Measurements from ENCODE around the gene NRCAM. TPM values are rescaled to one million over a fixed set of nuclear protein-coding genes. Genes with fewer than 3 reads are reported as not detected.

Gene NRCAM
- total RNA-seq, 2 experiments from 2014 or later: 3.4 to 7.0 TPM

DNA sequence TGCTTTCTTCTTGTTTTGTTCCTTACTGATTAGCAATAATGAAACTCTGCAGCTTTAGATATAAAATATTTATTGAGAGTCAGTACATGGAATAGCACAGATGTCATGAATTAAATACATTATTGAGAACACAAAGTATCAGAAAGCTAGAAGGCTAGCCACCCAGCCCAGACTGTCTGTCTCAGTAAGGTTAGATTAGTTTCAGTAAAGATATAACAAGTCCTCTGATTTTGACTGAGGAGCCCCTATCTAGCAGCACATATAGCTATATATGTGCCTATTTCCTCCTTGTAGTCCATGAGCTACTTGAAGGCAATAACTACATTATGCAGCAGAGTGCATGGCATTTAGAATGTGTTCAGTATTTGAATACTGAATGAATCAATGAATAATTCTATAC, 81.3 kb downstream of the NRCAM start:
- TF ChIP-seq, protein P1, sequence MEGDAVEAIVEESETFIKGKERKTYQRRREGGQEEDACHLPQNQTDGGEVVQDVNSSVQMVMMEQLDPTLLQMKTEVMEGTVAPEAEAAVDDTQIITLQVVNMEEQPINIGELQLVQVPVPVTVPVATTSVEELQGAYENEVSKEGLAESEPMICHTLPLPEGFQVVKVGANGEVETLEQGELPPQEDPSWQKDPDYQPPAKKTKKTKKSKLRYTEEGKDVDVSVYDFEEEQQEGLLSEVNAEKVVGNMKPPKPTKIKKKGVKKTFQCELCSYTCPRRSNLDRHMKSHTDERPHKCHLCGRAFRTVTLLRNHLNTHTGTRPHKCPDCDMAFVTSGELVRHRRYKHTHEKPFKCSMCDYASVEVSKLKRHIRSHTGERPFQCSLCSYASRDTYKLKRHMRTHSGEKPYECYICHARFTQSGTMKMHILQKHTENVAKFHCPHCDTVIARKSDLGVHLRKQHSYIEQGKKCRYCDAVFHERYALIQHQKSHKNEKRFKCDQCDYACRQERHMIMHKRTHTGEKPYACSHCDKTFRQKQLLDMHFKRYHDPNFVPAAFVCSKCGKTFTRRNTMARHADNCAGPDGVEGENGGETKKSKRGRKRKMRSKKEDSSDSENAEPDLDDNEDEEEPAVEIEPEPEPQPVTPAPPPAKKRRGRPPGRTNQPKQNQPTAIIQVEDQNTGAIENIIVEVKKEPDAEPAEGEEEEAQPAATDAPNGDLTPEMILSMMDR (IDR thresholded peaks at IDR 0.05): no peak
- Mint-ChIP-seq H3K27ac (no peak overlapping the region), H3K4me1 (ENCODE audit: low read depth) (no peaks in the 10 kb centered on the region), H3K9me3 (no peaks in the 10 kb centered on the region), H3K27me3 (no peaks in the 10 kb centered on the region), H3K36me3 (ENCODE audit: low read depth) (no peaks in the 10 kb centered on the region), H3K4me3 (no peak overlapping the region)
- no peaks in the 10 kb centered on the region for H3K4me1 ChIP-seq (ENCODE audit: insufficient read depth, low read length)
- H3K9me3 ChIP-seq (ENCODE audit: control insufficient read depth in 1 of 2, insufficient read depth in 1 of 2, low read length in 2 of 2): no peaks in the 10 kb centered on the region
- DNase-seq (no peak), ATAC-seq (ENCODE audit: poor library complexity) (no peak)
- ChIA-PET CTCF (no interaction called here), POLR2A (no interaction called here)
- H3K36me3 ChIP-seq (ENCODE audit: insufficient read depth, low read length): no peaks in the 10 kb centered on the region
- H3K4me3 ChIP-seq (ENCODE audit: low read length): no peak overlapping the region
- intact Hi-C loops (cut with DNase I, micrococcal nuclease): no loop called here
- no peaks in the 10 kb centered on the region for H3K27me3 ChIP-seq (ENCODE audit: control insufficient read depth in 1 of 2, insufficient read depth in 2 of 2, low read length in 2 of 2)
- no peak overlapping the region for H3K27ac ChIP-seq (ENCODE audit: low read depth in 1 of 2, low read length in 2 of 2)

DNA sequence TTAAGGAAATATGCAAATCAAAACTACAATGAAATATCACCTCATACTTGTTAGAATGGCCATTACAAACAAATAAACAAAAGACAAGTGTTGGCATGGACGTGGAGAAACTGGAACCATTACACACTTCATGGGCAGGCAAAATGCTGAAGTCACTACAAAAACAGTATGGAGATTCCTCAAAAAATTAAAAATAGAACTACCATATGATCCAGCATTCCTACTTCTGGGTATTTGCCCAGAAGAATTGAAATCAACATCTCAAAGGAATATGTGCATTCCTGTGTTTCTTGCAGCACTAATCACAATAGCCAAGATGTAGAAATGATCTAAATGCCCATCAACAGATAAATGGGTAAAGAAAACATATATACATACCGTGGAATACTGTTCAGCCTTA, 83.6 kb downstream of the NRCAM start:
- TF ChIP-seq, protein P1 (IDR thresholded peaks at IDR 0.05): no peak
- Histone ChIP-seq H3K36me3 (ENCODE audit: insufficient read depth, low read length) (no peaks in the 10 kb centered on the region), H3K27me3 (ENCODE audit: control insufficient read depth in 1 of 2, insufficient read depth in 2 of 2, low read length in 2 of 2) (no peaks in the 10 kb centered on the region), H3K4me3 (ENCODE audit: low read length) (no peak overlapping the region), H3K4me1 (ENCODE audit: insufficient read depth, low read length) (no peaks in the 10 kb centered on the region), H3K9me3 (ENCODE audit: control insufficient read depth in 1 of 2, insufficient read depth in 1 of 2, low read length in 2 of 2) (no peaks in the 10 kb centered on the region), H3K27ac (ENCODE audit: low read depth in 1 of 2, low read length in 2 of 2) (no peak overlapping the region)
- ATAC-seq (ENCODE audit: poor library complexity) (no peak), DNase-seq (no peak)
- ChIA-PET POLR2A (no interaction called here), CTCF (no interaction called here)
- Mint-ChIP-seq H3K4me1 (ENCODE audit: low read depth) (no peaks in the 10 kb centered on the region), H3K27ac (no peak overlapping the region), H3K4me3 (no peak overlapping the region), H3K36me3 (ENCODE audit: low read depth) (no peaks in the 10 kb centered on the region), H3K9me3 (no peaks in the 10 kb centered on the region), H3K27me3 (peaks cover 6% of the 10 kb centered on the region)
- intact Hi-C loops (cut with DNase I, micrococcal nuclease): no loop called here

DNA sequence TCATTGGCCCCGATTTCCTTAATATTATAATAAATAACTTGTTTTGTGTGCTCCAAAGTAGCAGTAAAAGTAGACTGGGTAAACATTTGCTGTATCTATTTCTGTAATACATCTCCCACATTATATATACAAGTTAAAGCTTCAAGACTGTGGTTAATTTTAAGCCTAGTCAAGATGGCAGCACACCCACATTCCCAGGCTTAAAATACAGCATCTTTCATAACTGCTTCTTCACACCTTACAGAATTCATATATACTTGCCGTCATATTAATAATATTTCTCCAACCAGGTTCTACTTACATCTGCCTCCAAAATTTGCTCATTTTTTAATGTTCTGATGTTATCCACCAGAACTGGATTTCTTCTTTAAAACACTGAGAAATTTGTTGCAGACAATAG, 85.6 kb downstream of the NRCAM start:
- H3K27me3 Mint-ChIP-seq: peaks cover 6% of the 10 kb centered on the region
- no peak for DNase-seq
- POLR2A ChIA-PET: no interaction called here
- no peak overlapping the region for H3K4me3 Mint-ChIP-seq
- Histone ChIP-seq H3K9me3 (ENCODE audit: control insufficient read depth in 1 of 2, insufficient read depth in 1 of 2, low read length in 2 of 2) (no peaks in the 10 kb centered on the region), H3K27ac (ENCODE audit: low read depth in 1 of 2, low read length in 2 of 2) (no peak overlapping the region), H3K36me3 (ENCODE audit: insufficient read depth, low read length) (no peaks in the 10 kb centered on the region), H3K4me3 (ENCODE audit: low read length) (no peak overlapping the region), H3K27me3 (ENCODE audit: control insufficient read depth in 1 of 2, insufficient read depth in 2 of 2, low read length in 2 of 2) (no peaks in the 10 kb centered on the region), H3K4me1 (ENCODE audit: insufficient read depth, low read length) (no peaks in the 10 kb centered on the region)
- CTCF ChIA-PET: no interaction called here
- TF ChIP-seq, protein P1 (IDR thresholded peaks at IDR 0.05): no peak
- no peaks in the 10 kb centered on the region for H3K36me3 Mint-ChIP-seq (ENCODE audit: low read depth)
- no peaks in the 10 kb centered on the region for H3K9me3 Mint-ChIP-seq
- H3K27ac Mint-ChIP-seq: no peak overlapping the region
- intact Hi-C loops (cut with DNase I, micrococcal nuclease): no loop called here
- ATAC-seq (ENCODE audit: poor library complexity): no peak
- no peaks in the 10 kb centered on the region for H3K4me1 Mint-ChIP-seq (ENCODE audit: low read depth)
